Activated naive CD4-positive, alpha-beta T cell treated with anti-CD3 and anti-CD28 coated beads, Interleukin-2, amount 10 ng/mL, durations not matched to agents 5 hours and 36 hours (primary cell): Measurements from ENCODE around the gene OR10X1. TPM values are rescaled to one million over a fixed set of nuclear protein-coding genes. Genes with fewer than 3 reads are reported as not detected.

Experiments
- total RNA-seq, 2 experiments: library from RNA; stranded (reverse); gene quantifications; one replicate each; pipeline ENCODE4 v1.2.3, GENCODE V29; 2021

OR10X1 gene, protein sequence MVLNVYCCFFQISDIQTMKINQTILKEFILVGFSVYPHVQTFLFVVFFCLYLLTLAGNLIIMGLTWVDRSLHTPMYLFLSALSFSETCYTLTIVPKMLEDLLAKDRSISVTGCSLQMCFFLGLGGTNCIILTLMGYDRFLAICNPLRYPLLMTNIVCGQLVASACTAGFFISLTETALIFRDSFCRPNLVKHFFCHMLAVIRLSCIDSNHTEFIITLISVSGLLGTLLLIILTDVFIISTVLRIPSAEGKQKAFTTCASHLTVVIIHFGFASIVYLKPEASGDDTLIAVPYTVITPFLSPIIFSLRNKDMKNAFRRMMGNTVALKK
- not detected for total RNA-seq

DNA sequence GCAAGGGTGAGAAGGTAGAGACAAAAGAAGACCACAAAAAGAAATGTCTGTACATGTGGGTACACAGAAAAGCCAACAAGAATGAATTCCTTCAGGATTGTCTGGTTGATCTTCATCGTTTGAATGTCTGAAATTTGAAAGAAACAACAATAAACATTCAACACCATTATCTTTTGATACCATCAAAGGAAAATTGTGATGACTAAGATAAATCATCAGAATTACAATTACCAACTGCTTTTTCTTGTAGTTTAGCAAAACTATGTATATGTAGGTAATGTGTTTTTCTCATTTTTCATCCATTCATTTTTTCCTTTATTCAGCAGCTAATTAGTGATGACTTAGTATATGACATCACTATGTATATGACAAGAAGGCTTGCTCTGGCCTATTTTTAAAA lies at the start of gene OR10X1:
TSS of gene OR10X1 (minus strand) at position 167 of the 400 bp plus-strand sequence. CDS start at position 167, 0 bp downstream.

DNA sequence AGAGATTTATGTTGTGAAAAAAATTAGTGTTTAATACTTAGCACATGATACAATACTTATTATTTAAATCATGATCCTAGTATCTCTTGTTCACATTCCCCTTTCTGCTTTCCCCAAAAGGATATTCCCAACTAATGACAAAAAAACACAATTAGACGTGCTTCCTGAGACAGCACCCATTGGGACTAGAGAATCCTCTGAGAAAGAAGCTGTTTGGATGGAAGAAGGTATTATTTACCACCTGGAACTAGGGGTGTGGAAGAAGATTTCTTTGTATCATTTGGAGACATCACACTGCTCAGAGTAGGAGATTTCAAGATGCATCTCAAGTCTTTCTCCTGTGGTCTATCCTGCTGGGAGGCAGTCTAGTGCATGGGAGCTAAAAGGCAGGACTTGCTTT lies 25.3 kb upstream of the OR10X1 start, which contains the start of gene OR10Z1:
TSS of gene OR10Z1 (plus strand) at position 301 of the 400 bp plus-strand sequence. CDS start 1,171 bp downstream, outside the sequence.

DNA sequence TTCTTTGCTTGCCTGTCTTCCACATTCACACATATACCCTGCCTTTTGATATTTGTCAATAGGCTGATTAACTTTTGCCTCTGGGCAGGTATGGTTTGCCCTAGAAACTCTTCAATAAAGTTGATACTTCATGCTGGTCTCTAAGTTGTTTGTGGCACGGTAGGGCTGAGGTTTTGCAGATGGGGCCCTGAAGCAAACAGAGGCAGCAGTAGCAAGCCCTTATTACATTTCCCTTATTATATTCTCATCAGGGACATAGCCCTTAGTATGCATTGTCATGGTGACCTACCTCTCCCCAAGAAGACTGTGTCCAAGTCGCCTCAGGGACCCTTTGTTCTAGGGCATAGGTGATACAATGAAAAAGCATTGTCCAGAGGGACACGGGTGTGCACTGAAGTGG lies 9.2 kb downstream of the OR10X1 start, which contains the start of gene OR6P1:
TSS of gene OR6P1 (minus strand) at position 101 of the 400 bp plus-strand sequence. CDS start 6,976 bp downstream, outside the sequence.

DNA sequence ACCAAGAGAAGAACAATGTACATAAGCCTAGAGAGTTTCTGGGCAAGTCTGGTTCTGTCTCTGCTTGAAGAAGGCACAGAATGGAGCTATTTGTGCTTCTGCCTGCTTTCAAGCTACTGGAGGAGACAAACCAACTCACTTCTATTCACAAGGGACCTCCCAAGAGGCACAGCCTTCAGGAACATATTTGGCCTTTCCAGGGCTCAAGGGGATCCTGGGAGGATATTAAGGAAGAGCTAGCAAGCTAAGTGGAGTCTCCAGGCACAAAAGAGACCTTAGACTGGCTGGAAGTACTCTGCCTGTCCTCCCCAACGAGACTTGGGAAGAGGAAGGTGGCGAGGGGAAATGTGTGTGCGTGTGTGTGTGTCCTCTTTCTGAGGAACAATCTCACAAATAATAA lies 25.3 kb downstream of the OR10X1 start, which contains the start of gene OR6Y1:
TSS of gene OR6Y1 (minus strand) at position 54 of the 400 bp plus-strand sequence. CDS start 6,300 bp downstream, outside the sequence.

Other genes starting within 250 kb of the OR10X1 start
- not detected for gene CD1B, start 248.4 kb downstream of the OR10X1 start, total RNA-seq
- not detected for gene CD1E, start 226.0 kb downstream of the OR10X1 start, total RNA-seq
- gene OR10T2, start 180.4 kb downstream of the OR10X1 start, total RNA-seq = not detected
- gene OR10K2, start 153.7 kb downstream of the OR10X1 start, total RNA-seq = not detected
- gene OR10K1, start 118.1 kb downstream of the OR10X1 start, total RNA-seq = not detected
- gene OR10R2, start 107.7 kb downstream of the OR10X1 start, total RNA-seq = not detected
- not detected for gene OR6Y1, start 25.5 kb downstream of the OR10X1 start, total RNA-seq
- gene OR6P1, start 9.3 kb downstream of the OR10X1 start, total RNA-seq = not detected
- gene OR10Z1, start 25.4 kb upstream of the OR10X1 start, total RNA-seq = not detected
- gene SPTA1, start 106.8 kb upstream of the OR10X1 start, total RNA-seq = not detected
- not detected for gene OR6K2, start 120.8 kb upstream of the OR10X1 start, total RNA-seq
- gene OR6K3, start 140.8 kb upstream of the OR10X1 start, total RNA-seq = not detected
- gene OR6K6, start 174.8 kb upstream of the OR10X1 start, total RNA-seq = not detected
- not detected for gene OR6N1, start 192.3 kb upstream of the OR10X1 start, total RNA-seq
- gene OR6N2, start 201.3 kb upstream of the OR10X1 start, total RNA-seq = not detected